HPDE6-E6E7 (cell line): Measurements from ENCODE around the gene KRTAP5-9.
"Not testable (repeated sequence)": the region's sequence is repeated elsewhere in the genome, so short reads cannot be mapped to it uniquely, and the experiment has no call there.

Experiments used
- DNase-seq: peaks from one replicate; pipeline ENCODE4 v3.0.0; 2011; ENCODE audit warnings: missing footprints; ENCODE audit errors: extremely low spot score

The KRTAP5-9 gene

DNA sequence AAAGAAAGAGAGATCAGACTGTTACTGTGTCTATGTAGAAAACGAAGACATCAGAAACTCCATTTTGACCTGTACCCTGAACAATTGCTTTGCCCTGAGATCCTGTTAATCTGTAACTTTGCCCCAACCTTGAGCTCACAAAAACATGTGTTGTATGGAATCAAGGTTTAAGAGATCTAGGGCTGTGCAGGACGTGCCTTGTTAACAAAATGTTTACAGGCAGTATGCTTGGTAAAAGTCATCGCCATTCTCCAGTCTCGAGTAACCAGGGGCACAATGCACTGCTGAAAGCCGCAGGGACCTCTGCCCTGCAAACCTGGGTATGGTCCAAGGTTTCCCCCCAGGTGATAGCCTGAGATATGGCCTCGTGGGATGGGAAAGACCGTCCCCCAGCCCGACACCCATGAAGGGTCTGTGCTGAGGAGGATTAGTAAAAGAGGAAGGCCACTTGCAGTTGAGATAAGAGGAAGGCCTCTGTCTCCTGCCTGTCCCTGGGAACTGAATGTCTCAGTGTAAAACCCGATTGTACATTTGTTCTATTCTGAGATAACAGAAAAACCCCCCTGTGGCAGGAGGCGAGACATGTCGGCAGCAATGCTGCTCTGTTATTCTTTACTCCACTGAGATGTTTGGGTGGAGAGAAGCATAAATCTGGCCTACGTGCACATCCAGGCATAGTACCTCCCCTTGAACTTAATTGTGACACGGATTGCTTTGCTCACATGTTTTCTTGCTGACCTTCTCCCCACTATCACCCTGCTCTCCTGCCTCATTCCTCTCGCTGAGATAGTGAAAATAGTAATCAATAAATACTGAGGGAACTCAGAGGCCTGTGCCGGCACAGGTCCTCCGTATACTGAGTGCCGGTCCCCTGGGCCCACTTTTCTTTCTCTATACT lies 13.3 kb upstream of the KRTAP5-9 start:
- not testable (repeated sequence) for DNase-seq

DNA sequence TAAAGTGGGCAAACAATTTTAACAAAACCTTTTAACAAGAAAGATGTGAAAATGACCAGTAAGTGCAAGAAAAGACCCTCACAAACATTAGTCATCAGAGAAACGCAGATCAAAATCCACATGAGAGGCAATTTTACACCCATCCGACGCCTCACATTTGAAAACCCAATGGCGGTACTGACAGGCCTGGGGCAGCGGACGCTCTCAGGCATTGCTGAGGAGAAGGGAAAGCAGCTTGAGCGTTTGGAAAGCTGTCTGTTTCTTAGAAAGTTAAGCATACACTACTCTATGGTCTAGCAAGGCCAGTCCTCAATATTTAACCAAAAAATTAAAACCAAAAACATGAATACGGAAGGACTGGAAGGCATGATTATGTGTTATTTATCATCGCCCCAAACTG lies 12.4 kb upstream of the KRTAP5-9 start:
- no peak for DNase-seq

GRCh38 chr11:71537537-71537936 lies 10.7 kb upstream of the KRTAP5-9 start:
- no peak for DNase-seq

GRCh38 chr11:71537977-71538665 lies 10.1 kb upstream of the KRTAP5-9 start, which contains the start of gene KRTAP5-8:
KRTAP5-8 (plus strand) TSS chr11:71538025; CDS start chr11:71538056, 31 bp downstream.
- DNase-seq = not testable (repeated sequence)

DNA sequence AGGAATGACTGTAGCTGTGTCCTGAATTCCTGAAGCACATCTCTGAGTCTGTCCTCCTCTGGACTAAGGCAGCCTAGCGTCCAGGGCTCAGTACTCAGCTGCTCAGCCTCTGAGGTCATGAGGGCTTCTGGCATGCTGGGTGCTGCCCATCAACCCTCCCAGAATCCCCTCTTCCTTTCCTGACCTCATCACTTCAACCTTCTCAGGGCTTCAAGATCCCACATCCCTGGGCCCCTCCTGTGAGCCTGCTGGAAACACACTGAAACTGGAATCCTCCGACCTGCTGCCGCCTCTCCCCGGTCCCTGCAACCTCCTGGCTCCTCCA lies 9.6 kb upstream of the KRTAP5-9 start:
- no peak for DNase-seq

GRCh38 chr11:71539017-71539416 lies 9.2 kb upstream of the KRTAP5-9 start:
- no peak for DNase-seq

DNA sequence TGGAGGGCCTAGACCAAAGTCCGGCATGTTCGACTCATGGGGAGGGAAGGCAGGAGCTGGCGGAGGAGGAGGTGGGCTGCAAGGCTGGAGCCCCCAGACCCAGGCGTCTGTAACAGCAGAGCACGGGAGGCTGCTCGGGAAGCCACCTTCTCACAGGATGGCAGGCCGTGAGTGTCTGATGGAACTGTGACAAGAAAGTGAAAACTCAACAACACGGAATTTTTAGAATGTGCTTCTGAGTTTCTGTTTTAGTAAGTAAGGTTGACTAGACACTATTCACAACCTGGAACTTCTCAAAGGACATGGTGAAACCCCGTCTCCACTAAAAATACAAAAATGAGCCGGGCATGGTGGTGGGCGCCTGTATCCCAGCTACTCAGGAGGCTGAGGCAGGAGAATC lies 8.2 kb upstream of the KRTAP5-9 start:
- not testable (repeated sequence) for DNase-seq

DNA sequence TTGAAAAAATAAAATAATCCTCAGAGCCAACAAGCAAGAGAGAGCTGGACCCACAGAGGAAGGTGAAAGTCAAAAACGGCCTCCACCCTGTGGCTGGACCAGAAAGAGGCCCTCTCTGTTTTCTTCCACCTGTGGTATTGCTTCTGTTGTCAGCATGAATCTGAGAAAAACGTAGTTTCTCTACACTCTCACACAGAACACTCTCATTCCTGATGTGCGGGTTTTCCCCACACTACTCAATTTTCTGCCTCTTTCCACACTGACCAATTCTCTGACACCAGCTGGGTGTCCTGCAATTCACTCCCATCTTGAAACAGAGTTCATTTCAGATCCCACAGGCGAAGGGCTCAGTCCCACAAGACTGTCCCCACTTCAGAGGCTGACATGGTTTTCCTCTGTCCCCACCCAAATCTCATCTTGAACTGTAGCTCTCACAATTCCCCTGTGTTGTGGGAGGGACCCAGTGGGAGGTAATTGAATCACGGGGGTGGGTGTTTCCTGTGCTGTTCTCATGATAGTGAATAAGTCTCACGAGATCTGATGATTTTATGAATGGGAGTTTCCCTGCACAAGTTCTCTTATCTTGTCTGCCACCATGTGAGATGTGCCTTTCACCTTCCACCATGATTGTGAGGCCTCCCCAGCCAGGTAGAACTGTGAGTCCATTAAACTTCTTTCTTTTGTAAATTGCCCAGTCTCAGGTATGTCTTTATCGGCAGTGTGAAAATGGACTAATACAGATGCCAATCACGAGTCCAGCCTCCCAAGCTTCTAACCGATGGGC lies 7.5 kb upstream of the KRTAP5-9 start:
- DNase-seq = not testable (repeated sequence)

GRCh38 chr11:71542382-71542781 lies 5.8 kb upstream of the KRTAP5-9 start:
- DNase-seq = no peak

GRCh38 chr11:71542879-71543777 lies 5.1 kb upstream of the KRTAP5-9 start:
- no peak for DNase-seq

- DNase-seq = no peak
These were observed 4.4 kb upstream of the KRTAP5-9 start for GRCh38 chr11:71543866-71544265.

GRCh38 chr11:71544525-71545214 lies 3.5 kb upstream of the KRTAP5-9 start:
- no peak for DNase-seq

- DNase-seq = no peak
These were observed 2.7 kb upstream of the KRTAP5-9 start for GRCh38 chr11:71545405-71545966.

DNA sequence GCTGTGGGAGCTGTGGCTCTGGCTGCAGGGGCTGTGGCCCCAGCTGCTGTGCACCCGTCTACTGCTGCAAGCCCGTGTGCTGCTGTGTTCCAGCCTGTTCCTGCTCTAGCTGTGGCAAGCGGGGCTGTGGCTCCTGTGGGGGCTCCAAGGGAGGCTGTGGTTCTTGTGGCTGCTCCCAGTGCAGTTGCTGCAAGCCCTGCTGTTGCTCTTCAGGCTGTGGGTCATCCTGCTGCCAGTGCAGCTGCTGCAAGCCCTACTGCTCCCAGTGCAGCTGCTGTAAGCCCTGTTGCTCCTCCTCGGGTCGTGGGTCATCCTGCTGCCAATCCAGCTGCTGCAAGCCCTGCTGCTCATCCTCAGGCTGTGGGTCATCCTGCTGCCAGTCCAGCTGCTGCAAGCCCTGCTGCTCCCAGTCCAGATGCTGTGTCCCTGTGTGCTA lies 514 bp downstream of the KRTAP5-9 start:
- no peak for DNase-seq

DNA sequence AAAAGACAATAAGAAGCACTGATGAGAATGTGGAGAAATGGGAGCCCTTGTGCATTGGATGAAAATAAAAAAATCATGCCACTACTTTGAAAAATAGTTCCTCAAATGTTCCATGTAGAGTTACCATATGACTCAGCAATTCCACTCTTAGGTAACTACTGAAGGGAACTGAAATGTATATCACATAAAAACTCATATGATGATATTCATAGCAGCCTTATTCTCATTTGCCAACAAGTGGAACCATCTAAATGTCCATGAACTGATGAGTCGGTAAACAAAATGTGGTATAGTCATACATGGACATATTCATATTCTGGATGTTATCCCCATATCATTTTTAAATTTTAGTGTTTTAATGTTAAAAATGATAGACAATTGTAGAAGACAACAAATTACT lies 3.5 kb downstream of the KRTAP5-9 start:
- DNase-seq = no peak

DNA sequence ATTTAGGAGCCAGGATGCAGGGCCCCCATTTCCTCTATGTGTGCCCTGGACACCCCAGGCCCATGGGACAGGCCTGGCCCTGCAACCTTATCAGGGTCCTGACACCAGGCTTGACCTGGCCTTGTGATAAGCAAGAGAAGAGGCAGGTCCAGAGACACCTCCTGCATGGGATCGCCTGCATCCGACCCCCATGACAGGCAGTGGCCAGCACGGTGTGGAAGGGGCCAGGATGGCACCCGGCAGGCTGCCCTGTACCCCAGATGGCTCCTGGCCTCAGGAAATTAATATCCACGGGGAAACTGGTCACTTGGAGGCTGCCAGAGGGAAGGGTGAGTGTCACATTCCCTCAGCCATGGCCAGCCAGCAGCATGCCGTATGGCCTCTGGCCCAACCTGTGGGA lies 6.8 kb downstream of the KRTAP5-9 start:
- no peak for DNase-seq

- no peak for DNase-seq
These were observed 7.3 kb downstream of the KRTAP5-9 start for GRCh38 chr11:71555508-71555907.

- no peak for DNase-seq
These were observed 7.8 kb downstream of the KRTAP5-9 start for GRCh38 chr11:71556018-71556417.

- DNase-seq = no peak
These were observed 9.0 kb downstream of the KRTAP5-9 start for GRCh38 chr11:71557257-71557656.

DNA sequence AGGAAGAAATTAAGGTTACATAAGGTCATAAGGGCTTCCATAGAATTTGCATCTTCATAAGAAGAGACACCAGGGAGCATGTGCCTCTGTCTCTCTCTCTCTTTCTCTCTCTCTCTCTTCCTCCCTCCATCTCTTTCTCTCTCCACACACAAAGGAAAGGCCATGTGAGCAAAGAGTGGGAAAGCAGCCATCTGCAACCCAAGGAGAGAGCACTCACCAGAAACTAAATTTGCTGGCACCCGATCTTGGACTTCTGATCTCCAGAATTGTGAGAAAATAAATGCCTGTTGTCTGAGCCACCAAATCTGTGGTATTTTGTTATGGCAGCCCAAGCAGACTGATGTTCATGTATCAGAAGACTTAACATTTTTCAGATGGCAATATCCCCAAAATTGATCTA lies 10.8 kb downstream of the KRTAP5-9 start:
- no peak for DNase-seq
